ENCODE results near the gene ARHGAP29.

Gene ARHGAP29

GRCh38 chr1:94239051-94239450 is 1.7 kb upstream of the ARHGAP29 start (continued):
- TF ChIP-seq, protein P1, sequence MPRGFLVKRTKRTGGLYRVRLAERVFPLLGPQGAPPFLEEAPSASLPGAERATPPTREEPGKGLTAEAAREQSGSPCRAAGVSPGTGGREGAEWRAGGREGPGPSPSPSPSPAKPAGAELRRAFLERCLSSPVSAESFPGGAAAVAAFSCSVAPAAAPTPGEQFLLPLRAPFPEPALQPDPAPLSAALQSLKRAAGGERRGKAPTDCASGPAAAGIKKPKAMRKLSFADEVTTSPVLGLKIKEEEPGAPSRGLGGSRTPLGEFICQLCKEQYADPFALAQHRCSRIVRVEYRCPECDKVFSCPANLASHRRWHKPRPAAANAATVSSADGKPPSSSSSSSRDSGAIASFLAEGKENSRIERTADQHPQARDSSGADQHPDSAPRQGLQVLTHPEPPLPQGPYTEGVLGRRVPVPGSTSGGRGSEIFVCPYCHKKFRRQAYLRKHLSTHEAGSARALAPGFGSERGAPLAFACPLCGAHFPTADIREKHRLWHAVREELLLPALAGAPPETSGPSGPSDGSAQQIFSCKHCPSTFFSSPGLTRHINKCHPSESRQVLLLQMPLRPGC (tag by site-specific recombination; IDR thresholded peaks at IDR 0.05) = no peak
- no peak for TF ChIP-seq CTCF (tag by site-specific recombination; IDR thresholded peaks at IDR 0.05)
- no peak for TF ChIP-seq YY2 (tag by site-specific recombination; IDR thresholded peaks at IDR 0.05)
- TF ChIP-seq ZNF324 (tag by site-specific recombination; IDR thresholded peaks at IDR 0.05) = no peak
- no peak for TF ChIP-seq SP7 (tag by site-specific recombination; IDR thresholded peaks at IDR 0.05)
- no peak for TF ChIP-seq KLF7 (tag by site-specific recombination; IDR thresholded peaks at IDR 0.05; ENCODE audit: borderline replicate concordance)

GRCh38 chr1:94236630-94237290 is 624 bp downstream of the ARHGAP29 start:
- Histone ChIP-seq H3K4me3 (ENCODE audit: low read depth, low read length) (peak overlapping the region; percentile 92), H3K9me3 (ENCODE audit: control insufficient read depth, insufficient read depth, low read depth, low read length) (no peaks in the 10 kb centered on the region), H3K4me1 (ENCODE audit: control insufficient read depth, insufficient read depth, low read length) (peaks cover 9% of the 10 kb centered on the region), H3K36me3 (ENCODE audit: control insufficient read depth in 2 of 2, insufficient read depth in 1 of 2, low read length in 2 of 2) (no peaks in the 10 kb centered on the region), H3K27ac (ENCODE audit: extremely low read depth, low read depth, low read length) (peak overlapping the region; percentile 81)
- CTCF ChIA-PET = interaction anchor here (0.7 to 3.9 kb wide), 12 partner anchors 8 to 211 kb away, joined by 3 to 30 read pairs (median 4); no protein-coding TSS in a partner anchor
- POLR2A ChIA-PET = interaction anchor here (0.6 to 3.3 kb wide), 13 partner anchors 8 to 202 kb away, joined by 3 to 32 read pairs (median 4); no protein-coding TSS in a partner anchor
- no peak for TF ChIP-seq ZFP37 (tag by site-specific recombination; IDR thresholded peaks at IDR 0.05)
- TF ChIP-seq, protein P2, sequence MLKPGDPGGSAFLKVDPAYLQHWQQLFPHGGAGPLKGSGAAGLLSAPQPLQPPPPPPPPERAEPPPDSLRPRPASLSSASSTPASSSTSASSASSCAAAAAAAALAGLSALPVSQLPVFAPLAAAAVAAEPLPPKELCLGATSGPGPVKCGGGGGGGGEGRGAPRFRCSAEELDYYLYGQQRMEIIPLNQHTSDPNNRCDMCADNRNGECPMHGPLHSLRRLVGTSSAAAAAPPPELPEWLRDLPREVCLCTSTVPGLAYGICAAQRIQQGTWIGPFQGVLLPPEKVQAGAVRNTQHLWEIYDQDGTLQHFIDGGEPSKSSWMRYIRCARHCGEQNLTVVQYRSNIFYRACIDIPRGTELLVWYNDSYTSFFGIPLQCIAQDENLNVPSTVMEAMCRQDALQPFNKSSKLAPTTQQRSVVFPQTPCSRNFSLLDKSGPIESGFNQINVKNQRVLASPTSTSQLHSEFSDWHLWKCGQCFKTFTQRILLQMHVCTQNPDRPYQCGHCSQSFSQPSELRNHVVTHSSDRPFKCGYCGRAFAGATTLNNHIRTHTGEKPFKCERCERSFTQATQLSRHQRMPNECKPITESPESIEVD (tag by site-specific recombination; IDR thresholded peaks at IDR 0.05) = no peak
- TF ChIP-seq, protein P3, sequence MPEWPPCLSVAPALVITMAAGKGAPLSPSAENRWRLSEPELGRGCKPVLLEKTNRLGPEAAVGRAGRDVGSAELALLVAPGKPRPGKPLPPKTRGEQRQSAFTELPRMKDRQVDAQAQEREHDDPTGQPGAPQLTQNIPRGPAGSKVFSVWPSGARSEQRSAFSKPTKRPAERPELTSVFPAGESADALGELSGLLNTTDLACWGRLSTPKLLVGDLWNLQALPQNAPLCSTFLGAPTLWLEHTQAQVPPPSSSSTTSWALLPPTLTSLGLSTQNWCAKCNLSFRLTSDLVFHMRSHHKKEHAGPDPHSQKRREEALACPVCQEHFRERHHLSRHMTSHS (tag by site-specific recombination; IDR thresholded peaks at IDR 0.05) = no peak
- no peak for TF ChIP-seq ZNF2 (tag by site-specific recombination; IDR thresholded peaks at IDR 0.05)
- TF ChIP-seq ZNF785 (tag by site-specific recombination; IDR thresholded peaks at IDR 0.05) = no peak
- no peak for TF ChIP-seq ZNF518A (tag by site-specific recombination; conservative IDR thresholded peaks at IDR 0.05; ENCODE audit: low read depth)
- 0 out of 2 replicates have a peak, but pooled peaks have one; percentile 4 for TF ChIP-seq KLF9 (tag by site-specific recombination; IDR thresholded peaks at IDR 0.05; ENCODE audit: low read depth)
- TF ChIP-seq, protein P4, sequence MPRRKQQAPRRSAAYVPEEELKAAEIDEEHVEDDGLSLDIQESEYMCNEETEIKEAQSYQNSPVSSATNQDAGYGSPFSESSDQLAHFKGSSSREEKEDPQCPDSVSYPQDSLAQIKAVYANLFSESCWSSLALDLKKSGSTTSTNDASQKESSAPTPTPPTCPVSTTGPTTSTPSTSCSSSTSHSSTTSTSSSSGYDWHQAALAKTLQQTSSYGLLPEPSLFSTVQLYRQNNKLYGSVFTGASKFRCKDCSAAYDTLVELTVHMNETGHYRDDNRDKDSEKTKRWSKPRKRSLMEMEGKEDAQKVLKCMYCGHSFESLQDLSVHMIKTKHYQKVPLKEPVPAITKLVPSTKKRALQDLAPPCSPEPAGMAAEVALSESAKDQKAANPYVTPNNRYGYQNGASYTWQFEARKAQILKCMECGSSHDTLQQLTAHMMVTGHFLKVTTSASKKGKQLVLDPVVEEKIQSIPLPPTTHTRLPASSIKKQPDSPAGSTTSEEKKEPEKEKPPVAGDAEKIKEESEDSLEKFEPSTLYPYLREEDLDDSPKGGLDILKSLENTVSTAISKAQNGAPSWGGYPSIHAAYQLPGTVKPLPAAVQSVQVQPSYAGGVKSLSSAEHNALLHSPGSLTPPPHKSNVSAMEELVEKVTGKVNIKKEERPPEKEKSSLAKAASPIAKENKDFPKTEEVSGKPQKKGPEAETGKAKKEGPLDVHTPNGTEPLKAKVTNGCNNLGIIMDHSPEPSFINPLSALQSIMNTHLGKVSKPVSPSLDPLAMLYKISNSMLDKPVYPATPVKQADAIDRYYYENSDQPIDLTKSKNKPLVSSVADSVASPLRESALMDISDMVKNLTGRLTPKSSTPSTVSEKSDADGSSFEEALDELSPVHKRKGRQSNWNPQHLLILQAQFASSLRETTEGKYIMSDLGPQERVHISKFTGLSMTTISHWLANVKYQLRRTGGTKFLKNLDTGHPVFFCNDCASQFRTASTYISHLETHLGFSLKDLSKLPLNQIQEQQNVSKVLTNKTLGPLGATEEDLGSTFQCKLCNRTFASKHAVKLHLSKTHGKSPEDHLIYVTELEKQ (tag by site-specific recombination; IDR thresholded peaks at IDR 0.05; ENCODE audit: borderline replicate concordance) = no peak
- TF ChIP-seq, protein P1 (tag by site-specific recombination; IDR thresholded peaks at IDR 0.05) = no peak
- TF ChIP-seq ZNF133 (tag by site-specific recombination; IDR thresholded peaks at IDR 0.05) = no peak
- TF ChIP-seq KLF10 (tag by site-specific recombination; IDR thresholded peaks at IDR 0.05) = no peak
- TF ChIP-seq RBAK (tag by site-specific recombination; IDR thresholded peaks at IDR 0.05) = no peak

Data from HEK293 (cell line).